GM21515 (cell line): ENCODE measurements around the gene R3HDM4.
A peak's percentile ranks its signal among the peaks of the same experiment; 100 is the strongest.
"Not testable (repeated sequence)": the region's sequence is repeated elsewhere in the genome, so short reads cannot be mapped to it uniquely, and the experiment has no call there.

ENCODE experiments used
- ATAC-seq: cut with Tn5 transposase; IDR thresholded peaks from one replicate; pipeline ENCODE4 v1.9.1; 2021; ENCODE audit not compliant: unreplicated experiment

R3HDM4 gene

DNA sequence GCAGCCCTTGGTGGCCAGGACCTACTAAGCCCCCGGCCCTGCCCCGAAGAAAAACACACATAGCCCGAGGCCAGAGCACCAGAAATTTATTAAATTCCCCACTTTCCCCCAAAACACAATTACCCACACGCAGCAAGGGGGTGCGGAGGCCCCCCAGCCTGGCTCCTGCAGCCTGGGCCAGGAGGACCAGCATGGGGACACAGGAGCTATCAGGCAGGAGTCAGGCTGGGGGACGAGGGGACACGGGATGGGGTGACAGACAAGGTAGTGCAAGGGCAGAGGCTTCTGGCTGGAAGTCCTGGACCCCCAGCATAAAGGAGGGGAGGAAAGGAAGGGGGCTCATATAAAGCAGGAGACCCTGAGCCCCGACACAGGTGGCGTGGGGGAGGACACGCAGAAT is 16.6 kb downstream of the R3HDM4 start:
- no peak for ATAC-seq

DNA sequence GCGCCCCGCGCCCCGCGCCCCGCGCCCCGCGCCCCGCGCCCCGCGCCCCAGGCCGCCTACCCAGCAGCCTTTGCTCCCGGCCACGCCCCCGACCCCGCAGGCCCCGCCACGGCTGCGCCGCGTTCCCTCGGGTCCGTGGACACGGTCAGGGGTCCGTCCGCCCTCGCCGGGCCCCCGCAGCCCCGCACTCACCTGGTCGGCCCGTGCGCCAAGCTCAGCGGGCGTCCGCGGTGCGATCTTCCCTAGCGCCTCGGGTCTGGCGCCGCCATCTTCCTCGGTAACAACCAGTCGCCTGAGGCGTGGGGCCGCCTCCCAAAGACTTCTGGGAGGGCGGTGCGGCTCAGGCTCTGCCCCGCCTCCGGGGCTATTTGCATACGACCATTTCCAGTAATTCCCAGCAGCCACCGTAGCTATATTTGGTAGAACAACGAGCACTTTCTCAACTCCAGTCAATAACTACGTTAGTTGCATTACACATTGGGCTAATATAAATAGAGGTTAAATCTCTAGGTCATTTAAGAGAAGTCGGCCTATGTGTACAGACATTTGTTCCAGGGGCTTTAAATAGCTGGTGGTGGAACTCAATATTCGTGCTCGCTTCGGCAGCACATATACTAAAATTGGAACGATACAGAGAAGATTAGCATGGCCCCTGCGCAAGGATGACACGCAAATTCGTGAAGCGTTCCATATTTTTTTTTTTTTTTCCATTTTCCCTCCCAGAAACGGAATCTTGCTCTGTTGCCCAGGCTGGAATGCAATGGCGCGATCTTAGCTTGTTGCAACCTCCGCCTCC is 19.9 kb downstream of the R3HDM4 start, which contains the start of the genes MED16 and RNU6-9:
Gene MED16, minus strand, starts transcription at position 294 of the 796 bp plus-strand sequence. CDS start 2,056 bp downstream, outside the sequence.
Gene RNU6-9, plus strand, starts transcription at position 591 of the 796 bp plus-strand sequence.
- peak; percentile 74 for ATAC-seq

DNA sequence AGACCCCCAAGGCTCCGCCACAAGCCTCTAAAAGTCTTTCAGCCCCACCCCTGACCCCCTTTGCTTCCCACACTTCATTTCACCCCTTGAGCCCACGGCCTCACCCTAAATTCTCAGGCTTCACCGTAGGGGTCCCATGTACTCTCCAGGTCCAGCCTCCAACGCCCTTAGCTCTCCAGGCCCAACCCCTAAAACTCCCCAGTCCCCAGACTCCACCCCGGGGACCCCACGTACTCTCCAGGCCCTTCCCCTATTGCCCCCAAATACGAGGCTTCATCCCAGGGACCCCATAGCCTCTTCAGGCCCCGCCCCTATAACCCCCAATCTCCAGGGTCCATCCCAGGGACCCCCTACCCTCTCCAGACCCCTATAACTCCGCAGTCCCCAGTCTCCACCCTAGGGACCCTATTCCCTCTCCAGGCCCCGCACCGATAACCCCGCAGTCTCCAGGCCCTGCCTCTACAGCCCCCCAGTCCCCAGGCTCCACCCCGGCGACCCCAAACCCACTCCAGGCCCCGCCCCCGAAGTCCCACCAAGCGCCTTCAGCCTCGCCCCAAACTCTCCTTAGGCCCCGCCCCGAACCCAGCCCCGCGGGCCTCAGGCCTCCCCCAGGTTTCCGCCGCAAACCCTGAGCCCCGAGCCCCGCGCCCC is 20.7 kb downstream of the R3HDM4 start:
- ATAC-seq: peak; percentile 4

DNA sequence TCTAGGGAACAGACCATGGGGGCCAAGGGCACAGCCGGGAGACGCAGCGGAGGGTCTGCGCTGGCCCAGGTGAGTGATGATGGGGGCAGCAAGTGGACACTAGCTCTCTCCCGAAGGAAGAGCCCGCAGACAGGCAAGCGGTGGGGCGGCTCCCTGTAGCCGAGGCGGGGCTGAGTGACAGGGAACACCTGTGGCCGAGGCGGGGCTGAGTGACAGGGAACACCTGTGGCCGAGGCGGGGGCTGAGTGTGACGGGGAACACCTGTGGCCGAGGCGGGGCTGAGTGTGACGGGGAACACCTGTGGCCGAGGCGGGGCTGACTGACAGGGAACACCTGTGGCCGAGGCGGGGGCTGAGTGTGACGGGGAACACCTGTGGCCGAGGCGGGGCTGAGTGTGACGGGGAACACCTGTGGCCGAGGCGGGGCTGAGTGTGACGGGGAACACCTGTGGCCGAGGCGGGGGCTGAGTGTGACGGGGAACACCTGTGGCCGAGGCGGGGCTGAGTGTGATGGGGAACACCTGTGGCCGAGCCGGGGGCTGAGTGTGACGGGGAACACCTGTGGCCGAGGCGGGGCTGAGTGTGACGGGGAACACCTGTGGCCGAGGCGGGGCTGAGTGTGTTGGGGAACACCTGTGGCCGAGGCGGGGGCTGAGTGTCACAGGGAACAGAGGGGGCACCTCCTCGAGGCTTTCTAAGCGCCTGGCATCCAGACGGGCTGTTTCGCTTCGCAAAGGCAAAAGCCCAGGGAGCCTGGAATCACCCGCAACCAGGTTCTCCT is 21.4 kb downstream of the R3HDM4 start:
- ATAC-seq: not testable (repeated sequence)

DNA sequence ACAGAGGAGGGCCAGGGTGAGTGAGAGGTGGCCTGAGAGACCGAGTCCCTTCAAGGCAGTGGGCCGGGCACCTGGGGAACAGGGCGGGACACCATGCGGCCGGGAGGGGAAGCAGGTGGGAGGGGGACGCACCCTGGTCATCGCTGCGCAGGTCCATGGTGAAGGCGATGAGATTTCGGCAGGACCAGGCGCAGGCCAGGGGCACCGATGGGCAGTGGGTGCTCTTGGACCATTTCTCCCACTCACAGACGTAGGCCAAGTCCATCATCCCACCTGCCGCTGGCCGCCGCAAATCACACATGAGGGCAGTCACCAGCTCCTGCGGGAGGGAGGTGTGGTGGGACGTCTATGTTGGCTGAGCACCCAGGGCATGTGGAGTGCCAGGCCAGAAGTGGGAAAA is 22.2 kb downstream of the R3HDM4 start:
- ATAC-seq: no peak

DNA sequence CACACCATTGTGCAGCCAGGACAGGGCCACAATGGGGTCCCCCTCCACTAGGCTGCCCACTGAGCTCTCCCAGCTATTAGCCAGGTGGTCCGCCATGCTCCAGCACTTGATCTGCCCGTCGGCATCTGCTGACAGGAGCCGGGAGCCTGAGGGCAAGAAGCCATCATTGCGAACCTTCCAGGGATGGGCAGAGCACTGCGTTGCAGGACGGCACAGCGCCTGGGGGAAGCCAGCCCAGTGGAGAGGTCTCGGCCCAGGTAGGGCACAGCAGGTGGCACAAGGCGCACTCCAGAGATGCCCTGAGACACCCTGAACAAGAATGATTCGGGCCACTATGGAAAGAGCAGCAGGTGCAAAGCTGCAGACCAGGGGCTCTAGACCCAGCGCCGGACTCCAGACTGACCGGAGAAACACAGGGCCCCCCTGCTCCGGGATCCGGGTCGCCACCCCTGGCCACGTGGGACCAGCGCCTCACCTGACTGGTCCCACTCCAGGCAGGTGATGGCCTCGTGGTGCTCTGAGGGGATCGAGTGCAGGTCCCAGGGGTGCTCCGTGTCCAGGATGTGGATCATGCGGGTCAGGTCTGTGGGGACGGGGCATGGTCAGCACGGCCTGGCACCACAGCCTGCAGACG is 23.2 kb downstream of the R3HDM4 start:
- no peak for ATAC-seq

DNA sequence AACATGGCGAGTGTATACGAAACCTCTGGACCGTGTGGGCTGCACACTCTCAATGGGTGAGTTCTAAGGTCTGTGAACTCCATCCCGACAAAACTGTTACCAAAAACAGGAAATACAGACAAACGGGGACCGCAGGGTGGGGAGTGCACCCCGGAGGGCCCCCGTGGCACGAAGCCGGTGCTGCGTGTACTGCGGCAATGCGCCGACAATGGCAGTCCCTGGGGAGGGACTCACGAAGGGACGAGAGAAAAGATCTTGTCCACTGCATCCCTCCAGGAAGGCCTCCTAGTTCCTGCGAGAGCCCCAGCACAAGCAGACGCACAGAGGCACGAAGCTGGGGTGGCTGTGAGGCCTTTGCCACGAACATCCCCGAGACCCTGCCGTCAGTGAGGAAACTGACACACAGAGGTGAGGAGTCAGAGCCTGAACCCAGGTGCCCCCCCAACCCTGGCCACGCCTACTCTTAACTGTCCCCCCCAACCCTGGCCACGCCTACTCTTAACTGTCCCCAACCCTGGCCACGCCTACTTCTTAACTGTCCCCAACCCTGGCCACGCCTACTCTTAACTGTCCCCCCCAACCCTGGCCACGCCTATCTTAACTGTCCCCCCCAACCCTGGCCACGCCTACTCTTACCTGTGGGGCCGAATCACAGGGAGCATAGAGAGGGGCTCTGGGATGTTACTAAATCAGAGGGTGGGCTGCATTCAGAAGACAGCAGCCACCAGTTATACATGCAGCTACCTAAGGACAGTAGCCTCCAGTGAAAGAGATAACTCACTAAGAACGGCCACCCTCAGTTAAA is 24.2 kb downstream of the R3HDM4 start:
- no peak for ATAC-seq

DNA sequence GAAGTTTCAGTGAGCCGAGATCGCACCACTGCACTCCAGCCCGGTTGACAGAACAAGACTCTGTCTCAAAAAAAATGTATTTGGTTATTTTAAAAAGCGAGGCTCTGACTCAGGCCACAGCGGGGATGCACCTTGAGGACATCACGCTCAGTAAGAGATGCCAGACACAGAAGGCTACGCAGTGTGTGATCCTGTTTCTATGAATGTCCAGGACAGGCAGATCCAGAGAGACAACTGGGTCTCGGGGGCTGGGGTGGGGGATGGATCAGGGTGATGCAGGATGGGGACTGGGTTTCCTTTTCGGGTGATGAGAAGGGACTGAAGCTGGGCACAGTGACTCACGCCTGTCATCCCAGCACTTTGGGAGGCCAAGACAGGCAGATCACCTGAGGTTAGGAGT is 25.4 kb downstream of the R3HDM4 start:
- no peak for ATAC-seq

DNA sequence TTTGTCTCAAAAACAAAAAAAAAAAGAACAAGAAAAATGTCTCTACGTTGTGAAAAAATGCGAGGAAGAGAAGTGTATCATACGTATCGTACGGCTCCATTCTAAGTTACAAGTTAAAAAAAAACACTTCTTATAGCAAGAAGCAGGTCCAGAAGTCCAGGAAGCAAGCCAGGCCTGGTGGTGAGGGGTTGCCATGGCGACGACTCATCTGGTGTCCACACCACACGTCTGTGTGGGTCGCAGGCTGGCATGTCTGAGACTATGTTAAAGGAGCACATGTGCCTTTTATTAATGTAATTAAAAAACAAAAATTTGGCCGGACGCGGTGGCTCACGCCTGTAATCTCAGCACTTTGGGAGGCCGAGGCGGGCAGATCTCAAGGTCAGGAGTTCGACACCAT is 25.9 kb downstream of the R3HDM4 start:
- ATAC-seq: no peak

DNA sequence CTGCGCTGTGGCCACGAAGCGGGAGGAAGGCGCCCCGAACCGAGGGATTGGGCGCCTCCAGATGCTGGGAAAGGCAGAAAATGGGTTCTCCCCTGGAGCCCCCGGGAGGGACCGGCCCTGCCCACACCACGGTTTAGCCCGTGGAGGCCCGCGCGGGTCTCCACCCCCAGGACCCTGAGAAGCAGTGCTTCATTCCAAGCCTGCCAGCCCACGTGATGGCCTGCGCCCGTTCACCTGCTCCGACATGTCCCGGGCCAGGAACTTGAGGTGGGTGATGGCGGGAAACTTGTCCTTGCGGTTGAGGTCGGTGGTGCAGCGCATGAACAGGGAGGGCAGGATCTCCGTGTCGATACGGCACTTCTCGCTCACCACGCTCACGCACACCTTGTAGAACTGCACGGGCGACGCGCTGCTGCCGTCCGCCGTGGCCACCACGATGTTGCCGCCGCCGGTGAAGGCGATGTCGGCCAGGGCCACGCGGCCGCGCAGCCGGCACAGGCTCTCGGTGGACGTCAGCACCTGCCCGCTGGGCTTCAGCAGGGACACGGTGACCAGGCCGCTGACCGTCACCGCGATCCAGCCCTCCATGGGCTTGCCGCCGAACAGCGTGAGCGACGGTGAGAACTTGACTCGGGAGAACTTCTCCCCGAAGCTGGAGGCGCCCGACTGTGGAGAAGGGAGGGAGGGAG is 27.3 kb downstream of the R3HDM4 start:
- ATAC-seq: no peak

DNA sequence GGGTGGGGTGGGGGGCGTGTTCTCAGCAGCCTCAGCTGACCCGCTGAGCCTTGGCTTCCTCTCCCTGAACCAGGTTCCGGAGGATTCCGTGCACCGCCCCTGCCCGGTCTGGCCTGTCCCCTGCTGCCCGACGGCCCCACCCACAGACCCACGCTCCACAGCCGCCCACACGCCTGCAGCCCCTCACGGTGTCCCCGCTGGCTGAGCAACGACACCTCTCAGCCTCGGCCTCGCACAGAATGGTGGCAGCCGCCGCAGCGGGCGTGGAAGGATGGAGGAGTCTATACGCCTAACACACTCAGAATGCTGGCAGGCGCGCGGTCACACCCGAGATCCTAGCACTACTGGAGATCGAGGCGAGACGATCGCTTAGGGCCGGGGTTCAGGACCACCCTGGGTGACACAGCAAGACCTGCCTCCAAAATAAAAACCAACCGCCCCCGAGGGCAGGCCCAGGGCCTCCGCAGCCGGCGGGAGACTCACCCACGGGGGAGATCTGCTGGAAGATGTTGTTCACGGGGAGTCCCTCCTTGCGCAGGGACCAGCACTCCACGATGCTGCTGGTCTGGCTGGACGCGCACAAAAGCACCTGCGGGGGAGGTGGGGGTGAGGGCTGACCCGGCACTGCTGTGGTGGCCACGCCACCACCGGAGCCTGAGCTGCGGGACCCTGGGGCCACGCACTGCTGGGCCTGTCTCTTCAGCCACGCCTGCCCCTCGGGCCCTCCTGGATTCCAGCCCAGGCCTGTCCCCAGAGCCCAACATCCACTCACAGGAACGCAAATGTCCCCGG is 28.4 kb downstream of the R3HDM4 start:
- ATAC-seq: no peak

DNA sequence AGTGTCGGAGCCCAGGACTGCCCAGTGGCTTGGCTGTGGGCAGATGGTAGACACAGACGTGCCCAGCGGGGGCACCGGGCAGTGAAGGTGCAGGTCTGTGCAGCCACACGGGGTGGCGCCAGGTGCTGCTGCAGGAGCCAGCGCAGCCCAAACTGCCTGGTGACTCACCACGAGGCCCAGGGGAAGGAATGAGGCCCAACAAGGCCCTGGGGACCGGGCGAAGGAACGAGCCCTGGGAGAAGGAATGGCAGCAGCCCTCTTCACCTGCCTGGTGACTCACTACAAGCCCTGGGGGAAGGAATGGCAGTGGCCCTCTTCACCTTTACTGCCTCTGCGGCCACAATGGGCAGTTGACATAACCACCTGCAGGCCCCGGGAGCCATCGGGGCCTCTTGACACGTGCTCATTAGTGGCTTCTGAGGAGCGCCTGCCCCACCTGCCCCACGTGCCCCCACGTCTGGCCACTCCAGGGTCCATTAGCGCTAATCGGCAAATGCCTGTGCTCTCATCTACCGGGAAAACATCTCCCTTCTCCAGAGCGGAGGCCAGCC is 29.3 kb downstream of the R3HDM4 start:
- ATAC-seq: no peak

DNA sequence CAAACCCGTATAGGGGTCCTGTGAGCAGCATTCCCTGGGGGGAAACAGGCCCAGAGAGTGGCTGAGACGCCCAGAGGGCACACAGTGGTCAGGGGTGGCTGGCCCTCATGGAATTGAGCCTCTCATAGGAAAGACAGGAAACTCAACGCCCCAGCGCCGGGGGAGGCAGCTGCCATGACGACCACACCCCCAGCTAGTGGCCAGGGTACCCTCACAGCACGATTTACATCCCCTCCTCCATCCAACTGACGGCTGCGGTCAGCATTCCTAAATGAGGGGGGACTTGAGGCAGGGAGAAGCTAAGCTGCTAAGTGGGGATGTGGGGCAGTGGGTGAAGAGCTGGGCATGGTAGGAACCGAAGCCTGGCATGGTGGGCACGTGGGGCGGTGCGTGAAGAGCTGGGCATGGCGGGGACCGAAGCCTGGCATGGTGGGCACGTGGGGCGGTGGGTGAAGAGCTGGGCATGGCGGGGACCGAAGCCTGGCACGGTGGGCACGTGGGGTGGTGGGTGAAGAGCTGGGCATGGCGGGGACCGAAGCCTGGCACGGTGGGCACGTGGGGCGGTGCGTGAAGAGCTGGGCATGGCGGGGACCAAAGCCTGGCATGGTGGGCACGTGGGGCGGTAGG is 30.0 kb downstream of the R3HDM4 start:
- ATAC-seq: no peak

DNA sequence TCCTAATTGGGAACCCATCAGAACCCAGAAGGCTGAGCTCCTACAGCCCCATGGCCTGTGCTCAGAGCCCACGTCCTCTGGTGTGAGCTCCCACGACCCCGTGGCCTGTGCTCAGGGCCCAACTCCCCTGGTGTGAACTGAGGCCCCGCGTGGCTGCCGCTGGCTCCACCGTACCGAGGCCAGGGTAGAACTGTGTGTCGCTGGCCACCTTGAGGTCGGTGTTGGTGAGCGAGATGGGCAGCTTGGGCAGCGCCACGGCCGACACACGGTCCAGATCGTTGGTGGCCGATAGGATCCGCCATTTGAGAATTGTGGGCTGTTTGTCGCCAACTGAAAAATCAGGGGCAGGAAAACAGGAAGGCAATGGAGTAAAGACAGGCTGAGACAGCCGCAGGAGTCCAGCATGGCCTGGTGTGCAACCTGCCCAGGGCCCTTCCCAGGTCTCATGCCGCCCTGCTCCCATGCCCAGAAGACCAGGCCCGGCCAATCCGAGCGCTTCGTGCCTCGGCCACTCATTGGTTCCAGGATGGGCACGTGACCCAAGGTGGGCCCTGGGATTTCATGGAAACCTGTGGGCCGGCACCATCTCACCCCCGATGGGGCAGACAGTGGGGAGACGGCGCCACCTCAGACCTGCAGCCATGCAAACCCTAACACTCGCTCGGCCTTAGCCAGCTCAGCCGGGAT is 31.5 kb downstream of the R3HDM4 start:
- ATAC-seq: no peak

DNA sequence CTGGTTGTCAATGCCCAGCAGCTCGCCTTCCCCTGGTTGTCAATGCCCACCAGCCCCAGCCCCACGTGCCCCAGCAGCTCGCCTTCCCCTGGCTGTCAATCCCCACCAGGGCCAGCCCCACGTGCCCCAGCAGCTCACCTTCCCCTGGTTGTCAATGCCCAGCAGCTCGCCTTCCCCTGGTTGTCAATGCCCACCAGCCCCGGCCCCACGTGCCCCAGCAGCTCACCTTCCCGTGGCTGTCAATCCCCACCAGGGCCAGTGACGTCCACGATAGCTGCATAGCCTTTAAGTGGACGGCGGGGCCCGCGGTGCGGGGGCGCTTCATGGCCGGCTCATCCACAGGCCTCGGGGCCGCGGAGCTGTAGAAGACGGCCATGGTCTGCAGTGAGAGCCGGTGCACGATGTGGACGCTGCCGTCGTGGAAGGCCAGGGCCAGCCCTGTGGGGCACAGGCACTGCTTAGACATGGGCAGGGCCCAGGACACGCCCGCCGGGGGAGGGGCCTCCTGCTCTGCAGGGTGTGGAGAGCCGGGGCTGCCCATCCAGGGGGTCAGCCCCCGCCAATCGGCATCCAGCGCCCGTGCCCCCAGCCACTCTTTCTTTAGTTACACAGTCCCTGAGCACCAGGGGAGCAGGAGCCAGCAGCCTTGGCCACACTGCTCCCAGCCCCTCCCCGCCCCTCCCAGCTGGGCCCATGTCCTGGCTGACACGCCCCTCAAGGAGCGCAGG is 33.1 kb downstream of the R3HDM4 start:
- ATAC-seq: no peak

DNA sequence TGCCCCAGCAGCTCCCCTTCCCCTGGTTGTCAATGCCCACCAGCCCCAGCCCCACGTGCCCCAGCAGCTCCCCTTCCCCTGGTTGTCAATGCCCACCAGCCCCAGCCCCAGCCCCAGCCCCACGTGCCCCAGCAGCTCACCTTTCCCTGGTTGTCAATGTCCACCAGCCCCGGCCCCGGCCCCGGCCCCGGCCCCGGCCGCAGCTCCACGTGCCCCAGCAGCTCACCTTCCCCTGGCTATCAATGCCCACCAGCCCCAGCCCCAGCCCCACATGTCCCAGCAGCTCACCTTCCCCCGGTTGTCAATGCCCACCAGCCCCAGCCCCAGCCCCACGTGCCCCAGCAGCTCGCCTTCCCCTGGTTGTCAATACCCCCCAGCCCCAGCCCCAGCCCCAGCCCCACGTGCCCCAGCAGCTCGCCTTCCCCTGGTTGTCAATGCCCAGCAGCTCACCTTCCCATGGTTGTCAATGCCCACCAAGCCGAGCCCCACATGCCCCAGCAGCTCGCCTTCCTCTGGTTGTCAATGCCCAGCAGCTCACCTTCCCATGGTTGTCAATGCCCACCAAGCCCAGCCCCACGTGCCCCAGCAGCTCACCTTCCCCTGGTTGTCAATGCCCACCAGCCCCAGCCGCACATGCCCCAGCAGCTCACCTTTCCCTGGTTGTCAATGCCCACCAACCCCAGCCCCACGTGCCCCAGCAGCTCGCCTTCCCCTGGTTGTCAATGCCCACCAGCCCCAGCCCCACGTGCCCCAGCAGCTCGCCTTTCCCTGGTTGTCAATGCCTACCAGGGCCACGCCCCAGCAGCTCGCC is 34.1 kb downstream of the R3HDM4 start:
- ATAC-seq: not testable (repeated sequence)
